ENCODE results near the gene CDK17. TPM values are rescaled to one million over a fixed set of nuclear protein-coding genes. Genes with fewer than 3 reads are reported as not detected.

Gene CDK17
- total and polyA plus RNA-seq, 2 of the 8 experiments (the other 6 are each of a cell fraction or from before 2014, with no cell fraction given): 5.8 to 20.0 TPM

GRCh38 chr12:96305665-96306064, 94.6 kb downstream of the CDK17 start (continued):
- TF ChIP-seq CHD7 (IDR thresholded peaks at IDR 0.05; ENCODE audit: insufficient replicate concordance, low read length): no peak
- no peak for TF ChIP-seq NRF1 (IDR thresholded peaks at IDR 0.05; ENCODE audit: low read depth, low read length)
- no peak for TF ChIP-seq GABPA (IDR thresholded peaks at IDR 0.05; ENCODE audit: borderline replicate concordance, insufficient read depth, low read length)
- TF ChIP-seq BCL11A (IDR thresholded peaks at IDR 0.05; ENCODE audit: low read depth in 2 of 2, low read length in 2 of 2): no peak
- no peak for TF ChIP-seq POLR2A (IDR thresholded peaks at IDR 0.05; ENCODE audit: control extremely low read depth in 1 of 2, low read depth in 2 of 2, low read length in 2 of 2)
- TF ChIP-seq SP4 (IDR thresholded peaks at IDR 0.05; ENCODE audit: low read length): no peak
- TF ChIP-seq CHD1 (IDR thresholded peaks at IDR 0.05; ENCODE audit: low read depth, low read length): no peak
- no peak for TF ChIP-seq NANOG (IDR thresholded peaks at IDR 0.05; ENCODE audit: insufficient read depth, low read depth, low read length, poor library complexity, severe bottlenecking)
- TF ChIP-seq POU5F1 (IDR thresholded peaks at IDR 0.05; ENCODE audit: low read depth, low read length): no peak
- no peak for TF ChIP-seq KDM5A (IDR thresholded peaks at IDR 0.05; ENCODE audit: low read length)
